T47D (cell line): ENCODE results near the gene MMP23B.

ENCODE experiments used
- DNase-seq, 2 experiments: peaks; one replicate each; pipeline versions ENCODE4 v3.0.0 to v3.0.0-alpha.2; 2011 to 2012; ENCODE audit warnings: low read depth in 1 of 2, low spot score in 1 of 2
- JUND ChIP-seq: IDR thresholded peaks from 2 replicates; pipeline ENCODE4 v1.6.1; 2012; ENCODE audit warnings: low read depth
- in situ Hi-C: cut with HindIII; loops from 2 replicates; pipeline ENCODE4 v1.10.0; 2016; ENCODE audit warnings: low sequenced_read_pairs, low pct_unique_long_range_greater_than_20kb

MMP23B gene

GRCh38 chr1:1618396-1619068, 13.4 kb upstream of the MMP23B start:
- no peak for TF ChIP-seq JUND
- DNase-seq = no peak
- in situ Hi-C loops = no loop called here

GRCh38 chr1:1619917-1620361, 12.0 kb upstream of the MMP23B start:
- in situ Hi-C loops = no loop called here
- no peak for TF ChIP-seq JUND
- no peak for DNase-seq

- in situ Hi-C loops = no loop called here
- DNase-seq = no peak
- TF ChIP-seq JUND = no peak
These were observed 11.4 kb upstream of the MMP23B start for GRCh38 chr1:1620433-1621139.

GRCh38 chr1:1621173-1622009, 10.6 kb upstream of the MMP23B start:
- no peak for TF ChIP-seq JUND
- no peak for DNase-seq
- in situ Hi-C loops = no loop called here

GRCh38 chr1:1622010-1622787, 9.8 kb upstream of the MMP23B start:
- in situ Hi-C loops = no loop called here
- DNase-seq = no peak
- TF ChIP-seq JUND = no peak

GRCh38 chr1:1622788-1623094, 9.2 kb upstream of the MMP23B start:
- in situ Hi-C loops = no loop called here
- no peak for TF ChIP-seq JUND
- no peak for DNase-seq

- no peak for DNase-seq
- no peak for TF ChIP-seq JUND
- in situ Hi-C loops = no loop called here
These were observed 8.8 kb upstream of the MMP23B start for GRCh38 chr1:1623181-1623630.

- no peak for TF ChIP-seq JUND
- in situ Hi-C loops = no loop called here
- DNase-seq = no peak
These were observed 8.1 kb upstream of the MMP23B start for GRCh38 chr1:1623631-1624442.

- DNase-seq = no peak
- in situ Hi-C loops = no loop called here
- no peak for TF ChIP-seq JUND
These were observed 7.2 kb upstream of the MMP23B start for GRCh38 chr1:1624443-1625403.

GRCh38 chr1:1625404-1625775, 6.6 kb upstream of the MMP23B start:
- in situ Hi-C loops = no loop called here
- no peak for DNase-seq
- TF ChIP-seq JUND = no peak

- TF ChIP-seq JUND = no peak
- DNase-seq = no peak
- in situ Hi-C loops = no loop called here
These were observed 6.2 kb upstream of the MMP23B start for GRCh38 chr1:1625824-1626206.
